ENCODE results near the gene JUN.

GRCh38 chr1:58815686-58816071 lies 31.8 kb upstream of the JUN start:
- no peak for TF ChIP-seq CTCF (optimal IDR thresholded peaks at IDR 0.05 in 1 of 3, IDR thresholded peaks at IDR 0.05 in 1 of 3, conservative IDR thresholded peaks at IDR 0.05 in 1 of 3; ENCODE audit: extremely low read depth in 1 of 3, insufficient read depth in 2 of 3, low read length in 3 of 3)
- no peak for TF ChIP-seq EZH2 (IDR thresholded peaks at IDR 0.05; ENCODE audit: low read length)
